LNCaP clone FGC (cell line): ENCODE results near the gene CCDC112.

ENCODE experiments used
- DNase-seq: peaks from one replicate; pipeline ENCODE4 v3.0.0-alpha.2; 2011; ENCODE audit warnings: low read depth
- H3K4me3 ChIP-seq: 2 replicates; pipeline ENCODE4 v1.5.1; 2011; ENCODE audit warnings: mild to moderate bottlenecking, low read depth, low read length, control low read depth
- CTCF ChIP-seq: IDR thresholded peaks from 2 replicates; pipeline ENCODE4 v1.5.1; 2012; ENCODE audit warnings: mild to moderate bottlenecking; ENCODE audit not compliant: control insufficient read depth, insufficient read depth; ENCODE audit errors: extremely low read depth

The CCDC112 gene

DNA sequence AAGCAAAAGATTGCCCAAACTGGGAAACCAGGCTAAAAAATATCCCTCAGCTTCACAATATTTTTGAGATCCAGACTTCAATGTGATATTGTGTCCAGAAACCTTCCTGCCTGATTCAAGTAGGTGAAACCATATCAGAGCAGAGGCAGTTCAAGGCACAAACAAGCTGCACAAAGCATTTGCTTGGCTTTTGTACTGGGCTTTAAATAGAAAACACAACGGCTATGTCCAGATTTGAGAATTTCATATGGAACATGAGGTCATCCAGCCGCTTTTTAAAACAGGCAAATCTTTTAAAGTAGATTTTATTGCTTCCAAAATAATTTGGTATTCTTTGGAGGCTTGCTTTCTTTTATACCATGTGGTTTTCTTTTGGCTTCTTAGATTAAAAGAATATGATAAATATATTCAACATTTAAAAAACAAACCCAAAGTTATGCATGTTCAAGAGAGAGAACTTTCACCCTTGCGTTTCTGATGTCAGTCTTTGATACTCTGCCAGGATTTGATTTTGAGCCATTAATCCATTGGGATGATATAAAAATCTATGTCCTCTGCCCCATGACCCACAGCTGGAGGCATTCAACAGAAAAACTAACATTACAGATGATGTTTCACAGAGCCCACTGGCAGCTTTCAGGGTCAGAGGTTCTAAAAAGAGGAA is 29.0 kb upstream of the CCDC112 start:
- no peak for DNase-seq
- H3K4me3 ChIP-seq: no peak overlapping the region
- no peak for TF ChIP-seq CTCF

- H3K4me3 ChIP-seq: no peak overlapping the region
- DNase-seq: no peak
Observed at GRCh38 chr5:115324021-115324420, 27.6 kb upstream of the CCDC112 start.

GRCh38 chr5:115322729-115323128 is 26.3 kb upstream of the CCDC112 start:
- no peak for DNase-seq
- H3K4me3 ChIP-seq: no peak overlapping the region
- no peak for TF ChIP-seq CTCF

More at GRCh38 chr5:115324021-115324420, 27.6 kb upstream of the CCDC112 start:
- TF ChIP-seq CTCF: no peak

DNA sequence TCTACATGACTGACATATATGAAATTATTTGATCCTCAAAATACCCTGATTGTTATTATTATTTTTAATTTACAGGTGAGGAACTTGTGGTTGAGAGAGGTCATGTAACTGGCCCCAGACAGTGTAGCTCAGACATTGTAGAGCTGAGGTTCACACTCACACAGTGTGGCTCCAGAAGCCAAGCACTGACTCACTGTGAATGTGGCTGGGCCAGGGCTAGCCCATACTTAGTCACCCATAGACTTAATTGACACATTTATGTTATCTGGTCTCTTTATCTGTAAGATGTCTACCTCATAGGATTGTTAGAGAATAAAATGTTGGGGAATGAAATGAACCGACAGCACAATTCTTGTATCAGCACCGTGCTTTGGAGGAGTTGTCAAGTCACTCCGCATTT is 24.9 kb upstream of the CCDC112 start:
- no peak overlapping the region for H3K4me3 ChIP-seq
- no peak for TF ChIP-seq CTCF
- DNase-seq: no peak

DNA sequence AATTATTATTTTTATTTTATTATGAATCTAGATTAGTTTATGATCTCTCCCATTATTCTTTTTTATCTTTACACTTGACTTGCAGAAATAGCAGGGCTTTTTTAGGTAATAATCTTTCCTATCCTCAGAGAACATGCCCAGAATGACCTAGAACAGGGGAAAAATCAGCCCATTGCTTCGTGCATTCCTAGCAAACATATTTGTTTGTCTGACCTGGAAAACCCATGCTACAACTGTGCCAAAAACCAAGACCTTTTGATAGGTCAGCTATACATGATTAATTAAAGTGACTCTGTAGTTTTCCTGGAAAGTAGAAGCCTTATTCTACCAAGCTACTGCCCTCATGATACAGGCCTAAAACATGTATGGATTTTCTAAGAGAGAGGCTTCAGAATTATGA is 24.1 kb upstream of the CCDC112 start:
- no peak for TF ChIP-seq CTCF
- DNase-seq: no peak

GRCh38 chr5:115320006-115320405 is 23.6 kb upstream of the CCDC112 start:
- no peak for DNase-seq
- H3K4me3 ChIP-seq: no peak overlapping the region
- TF ChIP-seq CTCF: no peak

More for the DNA sequence above, 24.1 kb upstream of the CCDC112 start:
- no peak overlapping the region for H3K4me3 ChIP-seq

GRCh38 chr5:115319007-115319406 is 22.6 kb upstream of the CCDC112 start:
- no peak for TF ChIP-seq CTCF
- no peak overlapping the region for H3K4me3 ChIP-seq
- DNase-seq: no peak
